ENCODE measurements around the gene NEDD4L.

NEDD4L gene

GRCh38 chr18:58076052-58076451 lies 32.0 kb downstream of the NEDD4L start:
- no peak for TF ChIP-seq CTCF (IDR thresholded peaks at IDR 0.05; ENCODE audit: control extremely low read depth, extremely low read depth, low read depth, missing control alignments)
- POLR2A ChIA-PET: no interaction called here

GRCh38 chr18:58077329-58077728 lies 33.3 kb downstream of the NEDD4L start:
- CTCF ChIA-PET: interaction anchor here (1.7 kb wide), 1 partner anchor 18 kb away, joined by 5 read pairs; no protein-coding TSS in a partner anchor
- POLR2A ChIA-PET: no interaction called here
- DNase-seq (ENCODE audit: extremely low spot score): no peak
- no peak for TF ChIP-seq CTCF (IDR thresholded peaks at IDR 0.05; ENCODE audit: control extremely low read depth, extremely low read depth, low read depth, missing control alignments)

More at GRCh38 chr18:58076052-58076451, 32.0 kb downstream of the NEDD4L start:
- no peak for DNase-seq (ENCODE audit: extremely low spot score)
- CTCF ChIA-PET: interaction anchor here (0.8 to 1.7 kb wide), 5 partner anchors 9 to 33 kb away, joined by 3 to 5 read pairs (median 3); partner anchors contain the start of gene NEDD4L

DNA sequence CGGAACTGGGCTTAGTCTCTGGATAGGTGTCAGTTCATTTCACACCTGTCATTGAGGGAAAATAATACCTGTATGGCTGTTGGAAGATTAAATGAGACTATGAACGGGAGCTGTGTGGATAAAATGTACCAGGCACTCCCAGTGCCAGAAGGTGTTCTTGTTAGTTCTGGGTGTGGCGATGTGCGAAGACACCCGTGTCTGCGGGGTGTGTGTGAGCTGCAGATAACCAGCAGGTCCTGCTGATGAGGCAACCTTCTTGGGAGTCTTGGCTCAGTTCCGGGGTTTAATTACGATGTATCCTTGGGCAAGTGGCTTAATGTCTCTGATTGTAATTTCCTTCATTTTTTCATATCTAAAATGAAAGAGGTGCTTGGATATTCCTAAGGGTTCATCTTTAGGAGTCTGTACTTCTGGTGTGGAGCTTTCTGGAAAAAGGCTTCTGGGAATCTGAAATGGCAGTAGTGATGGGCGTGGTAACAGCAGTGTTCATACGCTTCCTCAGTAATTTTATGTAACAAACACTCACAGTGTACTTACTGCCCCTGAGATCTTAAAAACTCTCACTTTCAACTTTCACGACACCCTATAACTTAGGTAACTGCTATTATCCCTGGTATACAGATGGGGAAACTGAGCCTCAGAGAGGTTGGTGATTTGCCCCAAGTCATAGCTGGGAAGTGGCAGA lies 35.0 kb downstream of the NEDD4L start:
- ChIA-PET POLR2A (no interaction called here), CTCF (no interaction called here)
- no peak for TF ChIP-seq CTCF (IDR thresholded peaks at IDR 0.05; ENCODE audit: control extremely low read depth, extremely low read depth, low read depth, missing control alignments)
- no peak for DNase-seq (ENCODE audit: extremely low spot score)

DNA sequence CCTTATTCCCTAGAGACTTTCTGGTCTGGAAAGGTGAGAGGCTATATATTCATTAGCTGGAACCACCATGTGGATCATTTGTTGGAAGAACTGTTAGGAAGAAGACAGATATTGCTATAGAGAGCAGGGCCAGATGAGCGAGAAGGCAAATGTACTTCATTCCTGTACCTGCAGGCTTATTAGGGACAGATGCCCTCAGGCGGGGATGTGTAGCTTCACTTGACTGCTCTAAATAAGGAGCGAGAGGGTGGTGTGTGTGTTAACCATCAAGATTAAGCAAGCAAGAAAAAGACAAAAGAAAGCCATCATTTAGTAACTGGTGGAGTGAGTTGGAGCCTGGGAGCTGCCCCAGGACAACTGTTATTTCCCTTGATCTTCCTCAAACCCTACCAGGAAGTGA lies 36.4 kb downstream of the NEDD4L start:
- ChIA-PET CTCF (interaction anchor here (1.1 to 1.6 kb wide), 3 partner anchors 11 to 28 kb away, joined by 3 to 4 read pairs (median 3); no protein-coding TSS in a partner anchor), POLR2A (no interaction called here)
- no peak for DNase-seq (ENCODE audit: extremely low spot score)
- no peak for TF ChIP-seq CTCF (IDR thresholded peaks at IDR 0.05; ENCODE audit: control extremely low read depth, extremely low read depth, low read depth, missing control alignments)

DNA sequence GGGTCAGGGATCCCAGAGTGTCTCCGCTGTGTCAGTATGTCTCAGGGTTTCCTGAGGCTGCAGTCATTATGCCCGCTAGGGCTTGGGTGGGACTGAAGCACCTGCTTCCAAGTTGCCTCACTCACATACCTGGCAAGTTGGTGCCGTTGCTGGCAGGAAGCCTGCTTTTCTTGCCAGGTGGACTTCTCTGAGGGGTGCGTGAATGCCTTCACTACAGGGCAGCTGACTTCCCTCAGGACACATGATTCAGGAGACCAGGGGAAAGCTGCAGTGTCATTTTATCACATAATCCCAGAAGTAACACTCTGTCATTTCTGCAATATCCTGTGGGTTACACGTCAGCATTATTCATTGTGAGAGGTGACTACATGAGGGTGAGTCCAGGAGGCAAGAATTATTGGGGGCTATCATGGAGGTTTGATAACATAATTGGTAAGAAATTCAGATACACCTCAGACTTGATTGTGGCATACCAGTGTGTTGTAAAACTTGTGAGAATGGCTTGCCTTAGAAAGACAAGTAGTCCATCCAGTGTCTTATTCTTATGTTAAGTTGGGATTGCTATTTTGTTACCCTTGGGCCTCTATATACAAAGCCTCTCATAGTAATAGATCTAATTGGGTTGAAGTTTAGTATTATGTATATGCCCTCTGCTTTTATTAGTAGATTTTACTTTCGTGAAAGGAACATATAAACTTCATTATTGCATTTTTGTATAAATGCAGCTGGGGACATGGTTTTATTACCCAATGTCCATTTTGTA lies 44.1 kb downstream of the NEDD4L start:
- ChIA-PET POLR2A (no interaction called here), CTCF (interaction anchor here (1.3 to 1.4 kb wide), 2 partner anchors 23 to 34 kb away, joined by 3 to 5 read pairs; no protein-coding TSS in a partner anchor)
- DNase-seq (ENCODE audit: extremely low spot score): no peak
- no peak for TF ChIP-seq CTCF (IDR thresholded peaks at IDR 0.05; ENCODE audit: control extremely low read depth, extremely low read depth, low read depth, missing control alignments)

- DNase-seq (ENCODE audit: extremely low spot score): no peak
- CTCF ChIA-PET: interaction anchor here (1.3 to 1.4 kb wide), 2 partner anchors 24 to 33 kb away, joined by 3 to 5 read pairs; no protein-coding TSS in a partner anchor
- no peak for TF ChIP-seq CTCF (IDR thresholded peaks at IDR 0.05; ENCODE audit: control extremely low read depth, extremely low read depth, low read depth, missing control alignments)
- POLR2A ChIA-PET: no interaction called here
These were observed 44.7 kb downstream of the NEDD4L start for GRCh38 chr18:58088691-58089065.
